Kidney (tissue), 14 donors: ENCODE data around the gene ATP7A. TPM values are rescaled to one million over a fixed set of nuclear protein-coding genes. Genes with fewer than 3 reads are reported as not detected.
A peak's percentile ranks its signal among the peaks of the same experiment; 100 is the strongest.

Source experiments
- DNase-seq, 5 donors: peaks; one replicate each; pipeline ENCODE4 v3.0.0-alpha.2; 2013 to 2020
- FAIRE-seq: peaks from 2 replicates; lab custom pipeline; 2012; peaks lifted over from hg19 to GRCh38; lab: Jason Lieb, UNC
- H3K27ac ChIP-seq, 2 donors: one replicate each; pipeline ENCODE4 v1.7.0; 2013; ENCODE audit warnings: low read depth in 2 of 2, low read length in 2 of 2, inconsistent platforms in 1 of 2
- H3K27me3 ChIP-seq: one replicate; pipeline ENCODE4 v1.7.1; 2013; ENCODE audit warnings: low read length, inconsistent platforms; ENCODE audit not compliant: control insufficient read depth, insufficient read depth
- H3K36me3 ChIP-seq, 3 donors: one replicate each; pipeline versions ENCODE4 v1.7.0 to v1.7.1; 2013; ENCODE audit warnings: low read length in 3 of 3, control low read depth in 1 of 3, inconsistent platforms in 1 of 3; ENCODE audit not compliant: insufficient read depth in 3 of 3, control insufficient read depth in 2 of 3
- H3K4me1 ChIP-seq, 3 donors: one replicate each; pipeline versions ENCODE4 v1.7.0 to v1.7.1; 2013; ENCODE audit warnings: low read length in 3 of 3, inconsistent platforms in 1 of 3, low read depth in 1 of 3; ENCODE audit not compliant: control insufficient read depth in 2 of 3, insufficient read depth in 2 of 3
- H3K4me3 ChIP-seq, 3 donors: one replicate each; pipeline versions ENCODE4 v1.7.0 to v1.8.1; 2013; ENCODE audit warnings: low read length in 3 of 3, control low read depth in 1 of 3, inconsistent platforms in 1 of 3
- H3K9ac ChIP-seq, 3 donors: one replicate each; pipeline versions ENCODE4 v1.7.0 to v1.7.1; 2013; ENCODE audit warnings: low read length in 3 of 3, control low read depth in 1 of 3, inconsistent platforms in 1 of 3
- H3K9me3 ChIP-seq, 3 donors: one replicate each; pipeline versions ENCODE4 v1.7.0 to v1.7.1; 2013; ENCODE audit warnings: low read length in 3 of 3, control low read depth in 1 of 3, inconsistent platforms in 1 of 3; ENCODE audit not compliant: control insufficient read depth in 2 of 3, insufficient read depth in 1 of 3
- CTCF ChIP-seq: IDR thresholded peaks from 3 replicates; pipeline ENCODE4 v1.5.1; 2012; ENCODE audit warnings: mild to moderate bottlenecking, moderate library complexity, borderline replicate concordance; ENCODE audit not compliant: insufficient read depth; ENCODE audit errors: extremely low read depth
- intact Hi-C: fragments of 100-400 bp; cut with DNase I; formaldehyde crosslinking; loops from one replicate; pipeline ENCODE4 v1.11.1; 2022
- polyA plus RNA-seq: library from polyadenylated mRNA; stranded (reverse); fragments of 350-450 nt; fragmentation: Illumina TruSeq; extraction: RNeasy Lipid Tissue Mini Kit (QIAGEN cat#74804); gene quantifications from one replicate; pipeline ENCODE4 v1.2.3, GENCODE V29; 2014; ENCODE audit warnings: low read depth, low replicate concordance; ENCODE audit not compliant: insufficient read depth
- total RNA-seq: library from RNA; stranded (reverse); fragmentation: NEBNext Ultra II Directional; extraction: Animal tissue kit (Norgen Biotek cat#: 25700); gene quantifications from one replicate; pipeline ENCODE4 v1.2.1, GENCODE V29; 2021
- donor health status: control.
- donor health status: control.
- donor health status: control.
- donor health status: control.
- donor health status: control.
- donor health status: DM: yes; HTN: yes; CAD: no.
- donor health status: Normal renal cell carcinoma (clear cell type).

Gene ATP7A
- total and polyA plus RNA-seq, 2 donors from 2014 or later = 1.9 to 11.9 TPM

- H3K4me3 ChIP-seq = no peak overlapping the region
- no peaks in the 10 kb centered on the region for H3K9me3 ChIP-seq
- H3K4me1 ChIP-seq = no peaks in the 10 kb centered on the region
- H3K9ac ChIP-seq = no peak overlapping the region
- FAIRE-seq (peak; percentile 13), DNase-seq (peak in 3 of 5 donors; percentile 11 to 34 (median 15))
- peak; percentile 51 for TF ChIP-seq CTCF
- intact Hi-C loops = no loop called here
- no peak overlapping the region for H3K27ac ChIP-seq
- no peaks in the 10 kb centered on the region for H3K36me3 ChIP-seq
- H3K27me3 ChIP-seq = no peaks in the 10 kb centered on the region
Measured at GRCh38 chrX:78029663-78030062, 119.2 kb downstream of the ATP7A start.

- Histone ChIP-seq H3K27ac (no peak overlapping the region), H3K4me3 (no peak overlapping the region), H3K4me1 (no peaks in the 10 kb centered on the region), H3K27me3 (no peaks in the 10 kb centered on the region), H3K36me3 (no peaks in the 10 kb centered on the region), H3K9ac (no peak overlapping the region), H3K9me3 (no peaks in the 10 kb centered on the region)
- FAIRE-seq = no peak
- no peak for TF ChIP-seq CTCF
- intact Hi-C loops = no loop called here
- DNase-seq = no peak
Measured at GRCh38 chrX:78035061-78035460, 124.6 kb downstream of the ATP7A start.

- FAIRE-seq = no peak
- Histone ChIP-seq H3K4me1 (no peaks in the 10 kb centered on the region), H3K27me3 (no peaks in the 10 kb centered on the region), H3K27ac (no peak overlapping the region), H3K4me3 (no peak overlapping the region), H3K36me3 (no peaks in the 10 kb centered on the region), H3K9ac (no peak overlapping the region), H3K9me3 (no peaks in the 10 kb centered on the region)
- intact Hi-C loops = no loop called here
- no peak for TF ChIP-seq CTCF
- no peak for DNase-seq
Measured at GRCh38 chrX:78037881-78038280, 127.4 kb downstream of the ATP7A start.

- H3K36me3 ChIP-seq = no peaks in the 10 kb centered on the region
- no peak overlapping the region for H3K9ac ChIP-seq
- DNase-seq (no peak), FAIRE-seq (no peak)
- no peaks in the 10 kb centered on the region for H3K27me3 ChIP-seq
- no peaks in the 10 kb centered on the region for H3K4me1 ChIP-seq
- no peak for TF ChIP-seq CTCF
- no peak overlapping the region for H3K4me3 ChIP-seq
- H3K9me3 ChIP-seq = no peaks in the 10 kb centered on the region
- H3K27ac ChIP-seq = no peak overlapping the region
- intact Hi-C loops = no loop called here
Measured at GRCh38 chrX:78042601-78043000, 132.1 kb downstream of the ATP7A start.
